Vagina (tissue), 2 donors: Measurements from ENCODE around the gene ASAP3.

Experiments used
- POLR2A ChIP-seq, 2 donors: fragments of 450-650 bp; IDR thresholded peaks; one replicate each; pipeline ENCODE4 v1.6.1; 2017; ENCODE audit warnings: antibody characterized with exemption in 2 of 2, mild to moderate bottlenecking in 2 of 2, moderate library complexity in 2 of 2
- POLR2AphosphoS5 ChIP-seq, 2 donors: sonication (generic); formaldehyde crosslinking; IDR thresholded peaks; one replicate each; pipeline ENCODE4 v1.9.0; 2017; ENCODE audit warnings: antibody characterized with exemption in 2 of 2, mild to moderate bottlenecking in 2 of 2, low read depth in 1 of 2; ENCODE audit not compliant: insufficient read depth in 1 of 2
- TF ChIP-seq, protein P1 (sequence below), 3 experiments: fragments of 450-650 bp in 2 of 3; fragments of 200-600 bp in 1 of 3; sonication (generic) in 1 of 3; IDR thresholded peaks; one replicate each; pipeline ENCODE4 v1.5.1; 2017 to 2019; ENCODE audit warnings: antibody characterized with exemption in 3 of 3, mild to moderate bottlenecking in 2 of 3, moderate library complexity in 2 of 3

GRCh38 chr1:23517581-23517980 is 33.6 kb upstream of the ASAP3 start:
- TF ChIP-seq POLR2A (IDR thresholded peaks at IDR 0.05) (no peak), POLR2AphosphoS5 (IDR thresholded peaks at IDR 0.05; ENCODE audit: insufficient read depth in 1 of 2, low read depth in 1 of 2) (no peak)
- TF ChIP-seq, protein P1, sequence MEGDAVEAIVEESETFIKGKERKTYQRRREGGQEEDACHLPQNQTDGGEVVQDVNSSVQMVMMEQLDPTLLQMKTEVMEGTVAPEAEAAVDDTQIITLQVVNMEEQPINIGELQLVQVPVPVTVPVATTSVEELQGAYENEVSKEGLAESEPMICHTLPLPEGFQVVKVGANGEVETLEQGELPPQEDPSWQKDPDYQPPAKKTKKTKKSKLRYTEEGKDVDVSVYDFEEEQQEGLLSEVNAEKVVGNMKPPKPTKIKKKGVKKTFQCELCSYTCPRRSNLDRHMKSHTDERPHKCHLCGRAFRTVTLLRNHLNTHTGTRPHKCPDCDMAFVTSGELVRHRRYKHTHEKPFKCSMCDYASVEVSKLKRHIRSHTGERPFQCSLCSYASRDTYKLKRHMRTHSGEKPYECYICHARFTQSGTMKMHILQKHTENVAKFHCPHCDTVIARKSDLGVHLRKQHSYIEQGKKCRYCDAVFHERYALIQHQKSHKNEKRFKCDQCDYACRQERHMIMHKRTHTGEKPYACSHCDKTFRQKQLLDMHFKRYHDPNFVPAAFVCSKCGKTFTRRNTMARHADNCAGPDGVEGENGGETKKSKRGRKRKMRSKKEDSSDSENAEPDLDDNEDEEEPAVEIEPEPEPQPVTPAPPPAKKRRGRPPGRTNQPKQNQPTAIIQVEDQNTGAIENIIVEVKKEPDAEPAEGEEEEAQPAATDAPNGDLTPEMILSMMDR (IDR thresholded peaks at IDR 0.05) = no peak
